ENCODE data around the gene ENOX1.

GRCh38 chr13:43614063-43614462, 172.7 kb downstream of the ENOX1 start:
- no peak for TF ChIP-seq CTCF (IDR thresholded peaks at IDR 0.05)
- TF ChIP-seq POLR2A (IDR thresholded peaks at IDR 0.05), result no peak
